A549 (cell line): ENCODE measurements around the gene VIM. TPM values are rescaled to one million over a fixed set of nuclear protein-coding genes. Genes with fewer than 3 reads are reported as not detected.

Experiments
- ATAC-seq, 2 experiments: fragments of 200-7000 bp in 1 of 2; fragments of >200 bp in 1 of 2; cut with Nextera tagmentation in 1 of 2; cut with Tn5 transposase in 1 of 2; 3 replicates each; pipeline versions ENCODE4 v1.8.0 to v1.9.1; 2018 to 2020; ENCODE audit warnings: mild to moderate bottlenecking in 1 of 2, moderate library complexity in 1 of 2
- CTCF ChIA-PET: fragments of 300-600 bp; sonication (Branson Sonifier 250); formaldehyde crosslinking; extraction: SDS; loops from one replicate; lab custom pipeline; 2021; ENCODE audit warnings: antibody characterized with exemption, inconsistent platforms; lab: Yijun Ruan, JAX
- POLR2A ChIA-PET: fragments of 350-600 bp; formaldehyde crosslinking; extraction: SDS; loops from one replicate; lab custom pipeline; 2021; ENCODE audit warnings: antibody characterized with exemption, inconsistent platforms; lab: Yijun Ruan, JAX
- DNase-seq, 2 experiments: peaks; one replicate each; pipeline versions ENCODE4 v3.0.0 to v3.0.0-alpha.2; 2011 to 2016; ENCODE audit warnings: low read depth in 1 of 2, low spot score in 1 of 2
- FAIRE-seq: peaks from 2 replicates; lab custom pipeline; 2011; peaks lifted over from hg19 to GRCh38; lab: Jason Lieb, UNC
- H3K27ac ChIP-seq, 2 experiments: fragments of >200 bp; sonication (Bioruptor Twin); formaldehyde crosslinking; 3 replicates each; pipeline ENCODE4 v1.5.1; 2016 to 2017
- H3K4me1 ChIP-seq: fragments of >200 bp; sonication (Bioruptor Twin); formaldehyde crosslinking; 3 replicates; pipeline ENCODE4 v1.6.1; 2016
- H3K4me2 ChIP-seq: fragments of >200 bp; sonication (Bioruptor Twin); formaldehyde crosslinking; 3 replicates; pipeline ENCODE4 v1.6.1; 2016
- H3K4me3 ChIP-seq: fragments of >200 bp; sonication (Bioruptor Twin); formaldehyde crosslinking; 3 replicates; pipeline ENCODE4 v1.5.1; 2016
- H3K9me3 ChIP-seq: fragments of >200 bp; sonication (Bioruptor Twin); formaldehyde crosslinking; 3 replicates; pipeline ENCODE4 v1.6.1; 2016
- ATOH8 ChIP-seq: fragments of 250-450 bp; sonication (Bioruptor Pico); IDR thresholded peaks from 2 replicates; pipeline ENCODE4 v1.5.0; 2020; ENCODE audit warnings: low read depth, mild to moderate bottlenecking, moderate library complexity
- BHLHE40 ChIP-seq: IDR thresholded peaks from 2 replicates; pipeline ENCODE4 v1.6.1; 2012; ENCODE audit warnings: low read depth, low read length, inconsistent platforms
- CEBPB ChIP-seq, 2 experiments: fragments of >200 bp in 1 of 2; sonication (Bioruptor Twin) in 1 of 2; formaldehyde crosslinking in 1 of 2; IDR thresholded peaks; 2 replicates each; pipeline ENCODE4 v1.6.1; 2012 to 2016
- CHD2 ChIP-seq: fragments of 150-350 bp; IDR thresholded peaks from 2 replicates; pipeline ENCODE4 v1.6.1; 2014; ENCODE audit warnings: low read length; ENCODE audit not compliant: partially characterized antibody
- CTCF ChIP-seq: fragments of >200 bp; sonication (Bioruptor Twin); formaldehyde crosslinking; IDR thresholded peaks from 3 replicates; pipeline ENCODE4 v1.5.1; 2016
- EHF ChIP-seq: fragments of 250-450 bp; sonication (Bioruptor Pico); IDR thresholded peaks from 2 replicates; pipeline ENCODE4 v1.5.0; 2020; ENCODE audit warnings: mild to moderate bottlenecking
- ELK1 ChIP-seq: fragments of 150-350 bp; IDR thresholded peaks from 2 replicates; pipeline ENCODE4 v1.6.1; 2014; ENCODE audit warnings: low read depth, mild to moderate bottlenecking, low read length
- FOSL2 ChIP-seq, 2 experiments: fragments of 450-650 bp in 1 of 2; fragments of >200 bp in 1 of 2; sonication (Bioruptor Twin) in 1 of 2; formaldehyde crosslinking; IDR thresholded peaks; 2 replicates each; pipeline versions ENCODE4 v1.5.0 to v1.6.1; 2016 to 2020; ENCODE audit warnings: mild to moderate bottlenecking in 1 of 2, moderate library complexity in 1 of 2
- FOXS1 ChIP-seq: fragments of 250-450 bp; sonication (Bioruptor Pico); IDR thresholded peaks from 2 replicates; pipeline ENCODE4 v1.5.0; 2020; ENCODE audit warnings: mild to moderate bottlenecking, moderate library complexity
- GATA3 ChIP-seq: IDR thresholded peaks from 2 replicates; pipeline ENCODE4 v1.6.1; 2012; ENCODE audit warnings: borderline replicate concordance
- HDAC2 ChIP-seq: fragments of 200-600 bp; sonication (generic); IDR thresholded peaks from 2 replicates; pipeline ENCODE4 v1.6.1; 2016
- HEYL ChIP-seq: fragments of 250-450 bp; sonication (Bioruptor Pico); IDR thresholded peaks from 2 replicates; pipeline ENCODE4 v1.8.0; 2021; ENCODE audit warnings: mild to moderate bottlenecking, moderate library complexity
- HMGXB4 ChIP-seq: fragments of 250-450 bp; sonication (Bioruptor Pico); IDR thresholded peaks from 2 replicates; pipeline ENCODE4 v1.5.0; 2021; ENCODE audit warnings: mild to moderate bottlenecking, moderate library complexity, borderline replicate concordance
- HOXB13 ChIP-seq: fragments of 250-450 bp; sonication (Bioruptor Pico); IDR thresholded peaks from 2 replicates; pipeline ENCODE4 v1.5.0; 2020; ENCODE audit warnings: low read depth, mild to moderate bottlenecking, moderate library complexity
- JUN ChIP-seq, 2 experiments: fragments of >200 bp; sonication (Bioruptor Twin); formaldehyde crosslinking; IDR thresholded peaks; 2 replicates in 1 of 2; 3 replicates in 1 of 2; pipeline ENCODE4 v1.6.1; 2016 to 2017
- JUNB ChIP-seq: fragments of >200 bp; sonication (Bioruptor Twin); formaldehyde crosslinking; IDR thresholded peaks from 2 replicates; pipeline ENCODE4 v1.6.1; 2016
- KDM5A ChIP-seq: fragments of 200-600 bp; sonication (generic); IDR thresholded peaks from 2 replicates; pipeline ENCODE4 v1.6.1; 2016; ENCODE audit warnings: antibody characterized with exemption, mild to moderate bottlenecking
- NFE2L2 ChIP-seq: fragments of 150-350 bp; conservative IDR thresholded peaks from 2 replicates; pipeline ENCODE4 v1.6.1; 2014; ENCODE audit warnings: low read length
- NR3C1 ChIP-seq: fragments of >200 bp; sonication (Bioruptor Twin); formaldehyde crosslinking; IDR thresholded peaks from 3 replicates; pipeline ENCODE4 v1.6.1; 2017
- POLR2AphosphoS2 ChIP-seq: conservative IDR thresholded peaks from 2 replicates; pipeline ENCODE4 v1.6.1; 2012; ENCODE audit warnings: low read length, improper control_type of control experiment, inconsistent platforms
- REST ChIP-seq: fragments of 200-600 bp; sonication (generic); IDR thresholded peaks from 2 replicates; pipeline ENCODE4 v1.6.1; 2016; ENCODE audit warnings: antibody characterized with exemption, mild to moderate bottlenecking, moderate library complexity
- SMC3 ChIP-seq: fragments of >200 bp; sonication (Bioruptor Twin); formaldehyde crosslinking; IDR thresholded peaks from 3 replicates; pipeline ENCODE4 v1.6.1; 2018; ENCODE audit warnings: inconsistent platforms
- ZC3H11A ChIP-seq: fragments of 450-650 bp; IDR thresholded peaks from 2 replicates; pipeline ENCODE4 v1.6.1; 2014; ENCODE audit warnings: antibody characterized with exemption, mild to moderate bottlenecking
- ZNF302 ChIP-seq: fragments of 250-450 bp; sonication (Bioruptor Pico); IDR thresholded peaks from 2 replicates; pipeline ENCODE4 v1.9.0; 2021; ENCODE audit warnings: inconsistent platforms, mild to moderate bottlenecking, moderate library complexity
- WGBS: methylation state at CpG from one replicate; pipeline ENCODE4 v1.1.6; 2017; ENCODE audit errors: missing lambda C conversion rate; 5-methylcytosine and 5-hydroxymethylcytosine counted together
- polyA plus RNA-seq, 4 experiments: library from polyadenylated mRNA; depleted of rRNA in 3 of 4; stranded (reverse); fragments of >200 nt; fragmentation: RNase III in 1 of 4; extraction: RNeasy Plus Mini Kit Qiagen cat#74134 plus additional on column Dnase treatment in 1 of 4; gene quantifications; 2 replicates in 3 of 4; 3 replicates in 1 of 4; pipeline ENCODE4 v1.2.3, GENCODE V29; 2011 to 2017

Gene VIM
- polyA plus RNA-seq, 2 of the 4 experiments (the other 2 are of a cell fraction), result 830 to 848 TPM

- CTCF ChIA-PET, result interaction anchor here (1.0 to 2.4 kb wide), 14 partner anchors 9 to 428 kb away, joined by 3 to 25 read pairs (median 6); no protein-coding TSS in a partner anchor
These were observed 28.0 kb downstream of the VIM start for GRCh38 chr10:17256051-17256450.

GRCh38 chr10:17256627-17257026, 28.6 kb downstream of the VIM start:
- POLR2A ChIA-PET, result no interaction called here
- 37% methylated on average over 5 of the region's 5 CpGs for WGBS
- no peak overlapping the region for H3K27ac ChIP-seq
- no peak overlapping the region for H3K4me3 ChIP-seq
- peaks cover 9% of the 10 kb centered on the region for H3K9me3 ChIP-seq
- no peaks in the 10 kb centered on the region for H3K4me1 ChIP-seq
- FAIRE-seq, result no peak
- no peak for DNase-seq
- no peak overlapping the region for H3K4me2 ChIP-seq
- ATAC-seq, result no peak
- CTCF ChIA-PET, result interaction anchor here (0.7 to 2.4 kb wide), 19 partner anchors 8 to 1354 kb away, joined by 3 to 25 read pairs (median 4); partner anchors contain the start of gene RSU1
- TF ChIP-seq BHLHE40 (no peak), ELK1 (no peak), REST (no peak), SMC3 (no peak), FOSL2 (IDR thresholded peaks at IDR 0.05) (no peak), FOSL2 (CRISPR knock-in tag; IDR thresholded peaks at IDR 0.05) (no peak), EHF (CRISPR knock-in tag) (no peak), FOXS1 (CRISPR knock-in tag) (no peak), HOXB13 (CRISPR knock-in tag) (no peak)

More at GRCh38 chr10:17256051-17256450, 28.0 kb downstream of the VIM start:
- H3K4me3 ChIP-seq, result no peak overlapping the region
- no peak for ATAC-seq
- H3K27ac ChIP-seq, result no peak overlapping the region
- POLR2A ChIA-PET, result no interaction called here
- TF ChIP-seq ATOH8 (CRISPR knock-in tag) (no peak), POLR2AphosphoS2 (no peak), HEYL (no peak), ELK1 (no peak), HMGXB4 (CRISPR knock-in tag) (no peak), JUNB (no peak), CHD2 (no peak), NR3C1 (no peak), GATA3 (no peak), FOXS1 (CRISPR knock-in tag) (no peak), EHF (CRISPR knock-in tag) (no peak), FOSL2 (IDR thresholded peaks at IDR 0.05) (no peak), FOSL2 (CRISPR knock-in tag; IDR thresholded peaks at IDR 0.05) (no peak), CEBPB (IDR thresholded peaks at IDR 0.05) (no peak), JUN (IDR thresholded peaks at IDR 0.05) (no peak), ZNF302 (CRISPR knock-in tag) (no peak), ZC3H11A (no peak), HDAC2 (no peak), NFE2L2 (no peak), CTCF (no peak), KDM5A (no peak)
- H3K9me3 ChIP-seq, result peaks cover 3% of the 10 kb centered on the region
- no peak for FAIRE-seq
- 93% methylated on average over 1 of the region's 1 CpG for WGBS
- DNase-seq, result no peak
- H3K4me1 ChIP-seq, result no peaks in the 10 kb centered on the region
- no peak overlapping the region for H3K4me2 ChIP-seq
